G401.6 (cell line): ENCODE data around the gene UTY.

ENCODE experiments used
- FAIRE-seq: peaks from 2 replicates; lab custom pipeline; 2012; peaks lifted over from hg19 to GRCh38; lab: Jason Lieb, UNC

Gene UTY

GRCh38 chrY:13415556-13415955, 64.3 kb downstream of the UTY start:
- no peak for FAIRE-seq

- FAIRE-seq: no peak
Observed at GRCh38 chrY:13398876-13399275, 81.0 kb downstream of the UTY start.

- no peak for FAIRE-seq
Observed at GRCh38 chrY:13381110-13381683, 98.6 kb downstream of the UTY start.

GRCh38 chrY:13370868-13371800, 108.7 kb downstream of the UTY start:
- FAIRE-seq: no peak

- no peak for FAIRE-seq
Observed at GRCh38 chrY:13370245-13370644, 109.6 kb downstream of the UTY start.

GRCh38 chrY:13368513-13368845, 111.4 kb downstream of the UTY start:
- no peak for FAIRE-seq

- FAIRE-seq: peak; percentile 34
Observed at GRCh38 chrY:13363641-13364040, 116.2 kb downstream of the UTY start.

GRCh38 chrY:13362662-13363061, 117.2 kb downstream of the UTY start:
- no peak for FAIRE-seq

- peak; percentile 49 for FAIRE-seq
Observed at GRCh38 chrY:13361656-13362636, 117.9 kb downstream of the UTY start.

- no peak for FAIRE-seq
Observed at GRCh38 chrY:13351443-13351842, 128.4 kb downstream of the UTY start.

- FAIRE-seq: no peak
Observed at GRCh38 chrY:13347106-13347505, 132.7 kb downstream of the UTY start.

GRCh38 chrY:13345549-13345948, 134.3 kb downstream of the UTY start:
- no peak for FAIRE-seq

- FAIRE-seq: no peak
Observed at GRCh38 chrY:13343307-13343946, 136.4 kb downstream of the UTY start.

GRCh38 chrY:13339939-13340338, 139.9 kb downstream of the UTY start:
- FAIRE-seq: no peak

GRCh38 chrY:13339381-13339780, 140.5 kb downstream of the UTY start:
- no peak for FAIRE-seq

- FAIRE-seq: no peak
Observed at GRCh38 chrY:13338711-13339110, 141.1 kb downstream of the UTY start.

- FAIRE-seq: no peak
Observed at GRCh38 chrY:13337934-13338333, 141.9 kb downstream of the UTY start.

GRCh38 chrY:13333791-13334190, 146.0 kb downstream of the UTY start:
- no peak for FAIRE-seq

- no peak for FAIRE-seq
Observed at GRCh38 chrY:13330651-13331050, 149.2 kb downstream of the UTY start.

GRCh38 chrY:13312966-13313365, 166.9 kb downstream of the UTY start:
- FAIRE-seq: no peak

GRCh38 chrY:13307959-13308358, 171.9 kb downstream of the UTY start:
- FAIRE-seq: no peak

GRCh38 chrY:13300795-13301194, 179.0 kb downstream of the UTY start:
- FAIRE-seq: no peak
